ENCODE measurements around the gene LRSAM1.

LRSAM1 gene

DNA sequence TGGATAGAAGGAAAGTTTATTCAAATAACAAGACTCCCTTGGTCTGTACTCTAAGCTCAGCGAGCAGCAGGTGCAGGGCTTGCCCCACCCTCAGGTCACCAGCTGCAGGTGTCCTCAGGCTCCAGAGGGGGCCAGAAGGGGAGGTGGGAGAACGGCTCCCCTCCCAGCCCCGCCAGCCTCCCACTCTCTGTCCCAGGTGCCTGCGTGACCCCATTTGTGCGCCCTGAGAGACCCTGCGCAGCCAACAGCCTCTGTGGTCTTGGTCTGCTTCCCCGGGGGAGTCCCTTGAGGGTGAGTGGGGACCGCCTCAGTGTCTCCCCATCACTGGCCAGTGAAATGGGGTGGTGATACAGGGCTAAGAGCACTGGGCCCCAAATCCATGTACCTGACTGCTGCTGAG lies 98.4 kb downstream of the LRSAM1 start:
- H3K27me3 ChIP-seq (ENCODE audit: low read depth, low read length) = 0 out of 2 replicates have a peak, but pooled peaks cover 3% of the 10 kb centered on the region
- no peak overlapping the region for H3K27ac ChIP-seq (ENCODE audit: low read length)
- TF ChIP-seq EZH2phosphoT487 (IDR thresholded peaks at IDR 0.05; ENCODE audit: low read depth) = no peak
- TF ChIP-seq, protein P1, sequence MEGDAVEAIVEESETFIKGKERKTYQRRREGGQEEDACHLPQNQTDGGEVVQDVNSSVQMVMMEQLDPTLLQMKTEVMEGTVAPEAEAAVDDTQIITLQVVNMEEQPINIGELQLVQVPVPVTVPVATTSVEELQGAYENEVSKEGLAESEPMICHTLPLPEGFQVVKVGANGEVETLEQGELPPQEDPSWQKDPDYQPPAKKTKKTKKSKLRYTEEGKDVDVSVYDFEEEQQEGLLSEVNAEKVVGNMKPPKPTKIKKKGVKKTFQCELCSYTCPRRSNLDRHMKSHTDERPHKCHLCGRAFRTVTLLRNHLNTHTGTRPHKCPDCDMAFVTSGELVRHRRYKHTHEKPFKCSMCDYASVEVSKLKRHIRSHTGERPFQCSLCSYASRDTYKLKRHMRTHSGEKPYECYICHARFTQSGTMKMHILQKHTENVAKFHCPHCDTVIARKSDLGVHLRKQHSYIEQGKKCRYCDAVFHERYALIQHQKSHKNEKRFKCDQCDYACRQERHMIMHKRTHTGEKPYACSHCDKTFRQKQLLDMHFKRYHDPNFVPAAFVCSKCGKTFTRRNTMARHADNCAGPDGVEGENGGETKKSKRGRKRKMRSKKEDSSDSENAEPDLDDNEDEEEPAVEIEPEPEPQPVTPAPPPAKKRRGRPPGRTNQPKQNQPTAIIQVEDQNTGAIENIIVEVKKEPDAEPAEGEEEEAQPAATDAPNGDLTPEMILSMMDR (IDR thresholded peaks at IDR 0.05; ENCODE audit: low read depth, low read length) = no peak
- peaks cover 10% of the 10 kb centered on the region for H3K4me1 ChIP-seq (ENCODE audit: low read length)
- no peak overlapping the region for H3K4me2 ChIP-seq (ENCODE audit: low read length)
- H3K4me3 ChIP-seq (ENCODE audit: low read length) = no peak overlapping the region
- no peaks in the 10 kb centered on the region for H3K9me3 ChIP-seq (ENCODE audit: insufficient read depth, low read length)
- no peaks in the 10 kb centered on the region for H3K36me3 ChIP-seq (replicated peaks; ENCODE audit: low read depth, low read length)
- no peaks in the 10 kb centered on the region for H4K20me1 ChIP-seq (ENCODE audit: insufficient read depth, low read length)
- H2AFZ ChIP-seq (ENCODE audit: low read depth, low read length) = no peak overlapping the region
- H3K9ac ChIP-seq (ENCODE audit: low read length) = no peak overlapping the region
- H3K79me2 ChIP-seq (ENCODE audit: low read length) = no peaks in the 10 kb centered on the region

DNA sequence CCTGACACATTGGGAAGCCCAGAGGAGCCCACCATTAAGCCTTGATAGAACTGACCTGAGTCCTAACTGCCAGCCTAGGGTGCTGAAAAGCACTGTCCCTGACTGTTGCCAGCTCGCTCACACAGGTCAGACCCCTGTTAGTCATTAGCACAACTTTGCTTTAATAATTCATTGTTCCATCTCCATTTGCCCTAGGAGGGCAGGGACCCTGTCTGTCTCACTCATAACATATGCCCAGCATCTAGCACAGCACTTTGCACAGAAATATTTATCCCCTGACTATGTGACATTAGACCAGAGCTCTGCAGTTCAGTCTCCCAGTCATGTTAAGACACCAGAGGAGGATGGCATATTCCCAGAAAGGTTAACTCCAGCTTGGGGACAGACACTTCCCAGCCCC lies 99.0 kb downstream of the LRSAM1 start:
- Histone ChIP-seq H2AFZ (ENCODE audit: low read depth, low read length) (no peak overlapping the region), H3K4me1 (ENCODE audit: low read length) (peaks cover 5% of the 10 kb centered on the region), H4K20me1 (ENCODE audit: insufficient read depth, low read length) (no peaks in the 10 kb centered on the region), H3K4me3 (ENCODE audit: low read length) (no peak overlapping the region), H3K9me3 (ENCODE audit: insufficient read depth, low read length) (no peaks in the 10 kb centered on the region), H3K27ac (ENCODE audit: low read length) (no peak overlapping the region), H3K79me2 (ENCODE audit: low read length) (no peaks in the 10 kb centered on the region), H3K4me2 (ENCODE audit: low read length) (no peak overlapping the region), H3K36me3 (replicated peaks; ENCODE audit: low read depth, low read length) (no peaks in the 10 kb centered on the region), H3K27me3 (ENCODE audit: low read depth, low read length) (0 out of 2 replicates have a peak, but pooled peaks cover 3% of the 10 kb centered on the region), H3K9ac (ENCODE audit: low read length) (no peak overlapping the region)
- no peak for TF ChIP-seq EZH2phosphoT487 (IDR thresholded peaks at IDR 0.05; ENCODE audit: low read depth)
- TF ChIP-seq, protein P1 (IDR thresholded peaks at IDR 0.05; ENCODE audit: low read depth, low read length) = no peak

DNA sequence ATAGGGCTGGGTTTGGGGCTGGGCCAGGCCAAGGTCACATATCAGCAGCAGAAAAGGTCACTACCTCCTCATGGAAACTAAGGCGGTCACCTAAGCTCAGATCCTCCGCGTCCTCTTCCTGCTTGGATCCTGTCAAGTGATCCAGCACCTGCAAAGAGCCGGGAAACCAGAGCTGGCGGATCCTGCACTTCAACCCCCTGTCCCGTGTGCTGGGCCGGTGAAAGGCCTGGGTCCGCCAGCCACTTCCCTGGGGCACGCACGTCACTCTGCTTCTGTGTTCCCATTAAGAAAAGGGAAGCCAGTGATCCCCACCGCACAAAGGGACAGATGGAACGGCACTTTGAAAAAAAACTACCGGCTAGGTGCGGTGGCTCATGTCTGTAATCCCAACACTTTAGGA lies 99.4 kb downstream of the LRSAM1 start:
- H3K36me3 ChIP-seq (replicated peaks; ENCODE audit: low read depth, low read length) = no peaks in the 10 kb centered on the region
- no peak overlapping the region for H3K4me2 ChIP-seq (ENCODE audit: low read length)
- no peaks in the 10 kb centered on the region for H3K9me3 ChIP-seq (ENCODE audit: insufficient read depth, low read length)
- no peaks in the 10 kb centered on the region for H4K20me1 ChIP-seq (ENCODE audit: insufficient read depth, low read length)
- no peak overlapping the region for H2AFZ ChIP-seq (ENCODE audit: low read depth, low read length)
- H3K79me2 ChIP-seq (ENCODE audit: low read length) = no peaks in the 10 kb centered on the region
- H3K4me1 ChIP-seq (ENCODE audit: low read length) = peaks cover under 1% of the 10 kb centered on the region; the same call in 1 of the 2 replicates
- no peak overlapping the region for H3K27ac ChIP-seq (ENCODE audit: low read length)
- no peak overlapping the region for H3K4me3 ChIP-seq (ENCODE audit: low read length)
- H3K9ac ChIP-seq (ENCODE audit: low read length) = no peak overlapping the region
- 0 out of 2 replicates have a peak, but pooled peaks cover 3% of the 10 kb centered on the region for H3K27me3 ChIP-seq (ENCODE audit: low read depth, low read length)
- TF ChIP-seq EZH2phosphoT487 (IDR thresholded peaks at IDR 0.05; ENCODE audit: low read depth) = no peak
- TF ChIP-seq, protein P1 (IDR thresholded peaks at IDR 0.05; ENCODE audit: low read depth, low read length) = no peak
